H1 (cell line): Measurements from ENCODE around the gene LIPC. TPM values are rescaled to one million over a fixed set of nuclear protein-coding genes. Genes with fewer than 3 reads are reported as not detected.

Experiments used
- CTCF ChIA-PET: fragments of 300-600 bp; sonication (Branson Sonifier 250); formaldehyde crosslinking; loops from one replicate; lab custom pipeline; 2021; ENCODE audit not compliant: partially characterized antibody; lab: Charles Lee
- POLR2A ChIA-PET: fragments of 300-600 bp; sonication (Branson Sonifier 250); formaldehyde crosslinking; loops from one replicate; lab custom pipeline; 2021; ENCODE audit warnings: inconsistent platforms; ENCODE audit not compliant: partially characterized antibody; lab: Charles Lee
- DNase-seq, 2 experiments: peaks; one replicate each; pipeline versions ENCODE4 v3.0.0 to v3.0.0-alpha.2; 2010 to 2022; ENCODE audit warnings: low spot score in 2 of 2, low read depth in 1 of 2, mixed read lengths in 1 of 2
- FAIRE-seq: peaks from 2 replicates; lab custom pipeline; 2011; peaks lifted over from hg19 to GRCh38; lab: Jason Lieb, UNC
- H2AFZ ChIP-seq: 2 replicates; pipeline ENCODE4 v1.8.1; 2012; ENCODE audit warnings: low read length, inconsistent platforms
- H2AK5ac ChIP-seq: 2 replicates; pipeline ENCODE4 v1.6.1; 2013; ENCODE audit warnings: low read depth, low read length
- H2BK120ac ChIP-seq: replicated peaks from 2 replicates; pipeline ENCODE3; 2013; ENCODE audit warnings: low read depth, low read length, inconsistent platforms
- H2BK12ac ChIP-seq: 2 replicates; pipeline ENCODE4 v1.6.1; 2013; ENCODE audit warnings: low read depth, low read length
- H2BK15ac ChIP-seq: 2 replicates; pipeline ENCODE4 v1.6.1; 2013; ENCODE audit warnings: low read length
- H2BK20ac ChIP-seq: 2 replicates; pipeline ENCODE4 v1.6.1; 2013; ENCODE audit warnings: low read length
- H2BK5ac ChIP-seq: 2 replicates; pipeline ENCODE4 v1.6.1; 2013; ENCODE audit warnings: low read depth, low read length
- H3K14ac ChIP-seq: 2 replicates; pipeline ENCODE4 v1.6.1; 2013; ENCODE audit warnings: inconsistent platforms; ENCODE audit not compliant: insufficient read length
- H3K18ac ChIP-seq: 2 replicates; pipeline ENCODE4 v1.6.1; 2013; ENCODE audit warnings: low read length; ENCODE audit errors: extremely low read depth
- H3K23ac ChIP-seq: 2 replicates; pipeline ENCODE4 v1.6.1; 2013; ENCODE audit warnings: inconsistent platforms; ENCODE audit not compliant: insufficient read length
- H3K23me2 ChIP-seq: 2 replicates; pipeline ENCODE4 v1.6.1; 2013; ENCODE audit warnings: low read depth, low read length
- H3K27ac ChIP-seq: 2 replicates; pipeline ENCODE4 v1.6.1; 2011; ENCODE audit warnings: low read depth, low read length, inconsistent platforms
- H3K27me3 ChIP-seq, 4 experiments: replicated peaks in 1 of 4; 1 replicate in 1 of 4; 2 replicates in 3 of 4; pipeline versions ENCODE4 v1.6.1 to v1.8.1; 2011 to 2013; ENCODE audit warnings: low read length in 3 of 4, mild to moderate bottlenecking in 3 of 4, inconsistent platforms in 2 of 4, mixed read lengths in 2 of 4, moderate library complexity in 1 of 4; ENCODE audit not compliant: control insufficient read depth in 3 of 4, insufficient read depth in 3 of 4; ENCODE audit errors: extremely low read depth in 1 of 4
- H3K36me3 ChIP-seq, 4 experiments: 2 replicates each; pipeline versions ENCODE4 v1.6.1 to v1.8.1; 2011 to 2013; ENCODE audit warnings: mild to moderate bottlenecking in 4 of 4, low read length in 3 of 4, moderate library complexity in 2 of 4, control low read depth in 1 of 4, inconsistent platforms in 1 of 4; ENCODE audit not compliant: insufficient read depth in 4 of 4, control insufficient read depth in 2 of 4
- H3K4ac ChIP-seq: replicated peaks from 2 replicates; pipeline ENCODE3; 2013; ENCODE audit warnings: low read length, low read depth, mixed read lengths, inconsistent platforms; ENCODE audit not compliant: insufficient read length
- H3K4me1 ChIP-seq, 4 experiments: replicated peaks in 1 of 4; 1 replicate in 1 of 4; 2 replicates in 3 of 4; pipeline versions ENCODE4 v1.6.1 to v1.8.1; 2011 to 2013; ENCODE audit warnings: low read length in 3 of 4, inconsistent platforms in 2 of 4, mixed read lengths in 1 of 4; ENCODE audit not compliant: insufficient read depth in 4 of 4, control insufficient read depth in 3 of 4
- H3K4me2 ChIP-seq, 2 experiments: 2 replicates each; pipeline versions ENCODE4 v1.6.1 to v1.8.1; 2011 to 2013; ENCODE audit warnings: low read depth in 2 of 2, low read length in 2 of 2, control low read depth in 1 of 2, inconsistent platforms in 1 of 2, mild to moderate bottlenecking in 1 of 2; ENCODE audit not compliant: insufficient read depth in 1 of 2
- H3K4me3 ChIP-seq, 4 experiments: fragments of 200-600, 300-600 bp in 1 of 4; sonication (generic), shearing (Covaris generic), sonication (Bioruptor Twin) in 1 of 4; 2 replicates each; pipeline versions ENCODE4 v1.5.1 to v1.8.1; 2011 to 2016; ENCODE audit warnings: low read length in 4 of 4, low read depth in 3 of 4, control low read depth in 2 of 4, inconsistent platforms in 2 of 4, mild to moderate bottlenecking in 2 of 4, mixed read lengths in 1 of 4, moderate library complexity in 1 of 4; ENCODE audit not compliant: insufficient read depth in 2 of 4; ENCODE audit errors: extremely low read depth in 1 of 4
- H3K56ac ChIP-seq: replicated peaks from 2 replicates; pipeline ENCODE3; 2013; ENCODE audit warnings: low read depth, mild to moderate bottlenecking, mixed read lengths, low read length, inconsistent platforms; ENCODE audit not compliant: insufficient read length
- H3K79me1 ChIP-seq: 2 replicates; pipeline ENCODE4 v1.6.1; 2013; ENCODE audit warnings: low read depth, low read length, control low read depth
- H3K79me2 ChIP-seq, 2 experiments: 2 replicates each; pipeline versions ENCODE4 v1.6.1 to v1.8.1; 2012 to 2013; ENCODE audit warnings: low read length in 2 of 2, mild to moderate bottlenecking in 2 of 2, inconsistent platforms in 1 of 2; ENCODE audit not compliant: insufficient read depth in 2 of 2, control insufficient read depth in 1 of 2
- H3K9ac ChIP-seq, 4 experiments: replicated peaks in 1 of 4; 1 replicate in 1 of 4; 2 replicates in 3 of 4; pipeline versions ENCODE4 v1.6.1 to v1.8.1; 2011 to 2013; ENCODE audit warnings: low read depth in 3 of 4, low read length in 3 of 4, control low read depth in 2 of 4, mild to moderate bottlenecking in 2 of 4, moderate library complexity in 2 of 4, inconsistent platforms in 1 of 4; ENCODE audit errors: extremely low read depth in 1 of 4
- H3K9me3 ChIP-seq, 2 experiments: 2 replicates each; pipeline versions ENCODE4 v1.6.1 to v1.8.1; 2012 to 2013; ENCODE audit warnings: mild to moderate bottlenecking in 2 of 2, moderate library complexity in 2 of 2, control low read depth in 1 of 2, inconsistent platforms in 1 of 2, low read depth in 1 of 2, low read length in 1 of 2, mixed read lengths in 1 of 2; ENCODE audit not compliant: insufficient read depth in 2 of 2
- H4K20me1 ChIP-seq, 2 experiments: replicated peaks in 1 of 2; 2 replicates each; pipeline versions ENCODE3 to v1.8.1; 2011 to 2013; ENCODE audit warnings: inconsistent platforms in 2 of 2, low read length in 2 of 2, mild to moderate bottlenecking in 1 of 2; ENCODE audit not compliant: insufficient read depth in 2 of 2, control insufficient read depth in 1 of 2
- H4K5ac ChIP-seq: 2 replicates; pipeline ENCODE4 v1.6.1; 2013; ENCODE audit warnings: low read length, low read depth, mixed read lengths, inconsistent platforms; ENCODE audit not compliant: insufficient read length
- H4K8ac ChIP-seq: 2 replicates; pipeline ENCODE4 v1.8.0; 2013; ENCODE audit warnings: mild to moderate bottlenecking, moderate library complexity, low read length, inconsistent platforms; ENCODE audit not compliant: insufficient read depth; ENCODE audit errors: extremely low read depth
- H4K91ac ChIP-seq: replicated peaks from 2 replicates; pipeline ENCODE3; 2013; ENCODE audit warnings: low read length, mixed read lengths, inconsistent platforms; ENCODE audit not compliant: insufficient read length
- BACH1 ChIP-seq: IDR thresholded peaks from 2 replicates; pipeline ENCODE4 v1.6.1; 2012; ENCODE audit warnings: low read length, improper control_type of control experiment
- CBX5 ChIP-seq: fragments of 300-800, 300-1000 bp; sonication (generic); IDR thresholded peaks from 2 replicates; pipeline ENCODE4 v1.7.1; 2016; ENCODE audit warnings: antibody characterized with exemption, low read length, low read depth
- CHD2 ChIP-seq: IDR thresholded peaks from 2 replicates; pipeline ENCODE4 v1.6.1; 2012; ENCODE audit warnings: low read length, improper control_type of control experiment
- CTBP2 ChIP-seq: IDR thresholded peaks from 2 replicates; pipeline ENCODE4 v1.7.0; 2011; ENCODE audit warnings: borderline replicate concordance, mild to moderate bottlenecking, moderate library complexity, mixed read lengths, low read length; ENCODE audit not compliant: insufficient read depth, insufficient read length
- JUN ChIP-seq: IDR thresholded peaks from 2 replicates; pipeline ENCODE4 v1.6.1; 2011; ENCODE audit warnings: low read depth, mild to moderate bottlenecking, improper control_type of control experiment, low read length
- KDM1A ChIP-seq: fragments of 200-600, 300-600 bp; sonication (generic); IDR thresholded peaks from 2 replicates; pipeline ENCODE4 v1.7.1; 2016; ENCODE audit warnings: mild to moderate bottlenecking, low read length, borderline replicate concordance
- KDM4A ChIP-seq: IDR thresholded peaks from one replicate; pipeline ENCODE4 v1.7.1; 2012; ENCODE audit warnings: low read depth, mild to moderate bottlenecking, moderate library complexity, low read length, inconsistent platforms; ENCODE audit not compliant: severe bottlenecking
- PHF8 ChIP-seq: fragments of 200-600 bp; sonication (generic); conservative IDR thresholded peaks from 2 replicates; pipeline ENCODE4 v1.7.1; 2012; ENCODE audit warnings: low read depth, mild to moderate bottlenecking, inconsistent platforms, low read length, moderate library complexity
- POLR2A ChIP-seq, 2 experiments: IDR thresholded peaks; 1 replicate in 1 of 2; 2 replicates in 1 of 2; pipeline ENCODE4 v1.6.1; 2011; ENCODE audit warnings: low read depth in 2 of 2, low read length in 2 of 2, mild to moderate bottlenecking in 2 of 2; ENCODE audit errors: control extremely low read depth in 1 of 2
- SAP30 ChIP-seq: fragments of 300-600 bp; sonication (generic); IDR thresholded peaks from 2 replicates; pipeline ENCODE4 v1.7.1; 2012; ENCODE audit warnings: low read length, moderate library complexity, mild to moderate bottlenecking, inconsistent platforms; ENCODE audit not compliant: insufficient read depth, insufficient replicate concordance
- SIX5 ChIP-seq: IDR thresholded peaks from 2 replicates; pipeline ENCODE4 v1.6.1; 2011; ENCODE audit warnings: mild to moderate bottlenecking, low read depth, low read length
- WGBS, 2 experiments: shearing (Covaris generic) in 1 of 2; methylation state at CpG; one replicate each; pipeline versions ENCODE4 v1.1.6 to v1.1.7; 2013 to 2015; ENCODE audit warnings: low lambda C conversion rate in 2 of 2, mixed read lengths in 2 of 2, inconsistent platforms in 1 of 2, low coverage in 1 of 2, missing lambda C conversion rate in 1 of 2; ENCODE audit not compliant: insufficient replicate concordance in 2 of 2, insufficient coverage in 1 of 2, insufficient read length in 1 of 2; ENCODE audit errors: extremely low coverage in 1 of 2, missing lambda C conversion rate in 1 of 2; 5-methylcytosine and 5-hydroxymethylcytosine counted together
- polyA plus RNA-seq, 7 experiments: library from polyadenylated mRNA; depleted of rRNA in 3 of 7; stranded (reverse) in 5 of 7; unstranded in 2 of 7; fragments of >200 nt in 5 of 7; fragments of 200-250 nt in 2 of 7; gene quantifications; 1 replicate in 5 of 7; 2 replicates in 1 of 7; 4 replicates in 1 of 7; pipeline versions ENCODE4 v1.2.1 to v1.2.3, GENCODE V29; 2011 to 2013; ENCODE audit warnings: missing spikeins in 2 of 7, mixed read lengths in 2 of 7
- total RNA-seq: library from RNA; stranded (reverse); fragmentation: NEBNext Ultra II Directional; extraction: Animal tissue kit (Norgen Biotek cat#: 25700); gene quantifications from 2 replicates; pipeline ENCODE4 v1.2.1, GENCODE V29; 2021
- TF ChIP-seq, protein P1 (sequence below), 3 experiments: IDR thresholded peaks; 1 replicate in 2 of 3; 2 replicates in 1 of 3; pipeline versions ENCODE4 v1.5.1 to v1.6.1; 2011; ENCODE audit warnings: low read length in 3 of 3, mild to moderate bottlenecking in 3 of 3, inconsistent platforms in 2 of 3, low read depth in 1 of 3, moderate library complexity in 1 of 3; ENCODE audit not compliant: insufficient read depth in 1 of 3; ENCODE audit errors: control extremely low read depth in 1 of 3

The LIPC gene
- total and polyA plus RNA-seq, 2 of the 8 experiments (the other 6 are each of a cell fraction or from before 2014, with no cell fraction given), result not detected

DNA sequence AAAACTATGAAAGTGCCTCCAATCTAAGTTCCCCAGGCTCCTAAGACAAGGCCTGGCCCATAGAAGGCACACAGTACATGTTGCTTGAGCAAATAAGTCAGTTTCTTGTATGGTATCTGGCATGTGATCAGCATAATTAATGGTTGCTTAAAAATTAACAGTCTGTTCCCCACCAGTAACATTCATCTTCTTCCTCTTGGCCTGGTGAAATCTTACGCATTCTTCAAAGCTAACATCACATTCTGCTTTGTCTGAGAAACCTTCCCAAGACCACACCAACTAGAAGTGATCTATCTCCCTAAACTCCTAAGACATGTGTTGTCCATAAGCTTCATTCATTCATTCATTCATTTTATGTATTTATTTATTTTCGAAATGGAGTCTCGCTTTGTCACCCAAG is 48.1 kb downstream of the LIPC start:
- Histone ChIP-seq H3K27me3 (no peaks in the 10 kb centered on the region), H4K5ac (no peak overlapping the region), H3K14ac (no peak overlapping the region), H3K9me3 (no peaks in the 10 kb centered on the region), H4K8ac (no peak overlapping the region), H2AFZ (no peak overlapping the region), H2BK12ac (no peak overlapping the region), H4K20me1 (no peaks in the 10 kb centered on the region), H2AK5ac (no peak overlapping the region), H2BK120ac (no peak overlapping the region), H3K23ac (no peak overlapping the region), H3K4me2 (no peak overlapping the region), H3K18ac (no peak overlapping the region), H4K91ac (no peak overlapping the region), H3K4me1 (no peaks in the 10 kb centered on the region), H3K4me3 (no peak overlapping the region), H3K4ac (no peak overlapping the region), H3K23me2 (no peaks in the 10 kb centered on the region), H3K79me2 (no peaks in the 10 kb centered on the region), H3K9ac (no peak overlapping the region), H3K27ac (no peak overlapping the region), H2BK20ac (no peak overlapping the region), H3K36me3 (no peaks in the 10 kb centered on the region), H3K56ac (no peak overlapping the region), H2BK5ac (no peak overlapping the region), H2BK15ac (no peak overlapping the region), H3K79me1 (no peaks in the 10 kb centered on the region)
- WGBS, 2 experiments, result 96% methylated on average over 3 of the region's 3 CpGs; no CpG with 5 or more reads in 1 of the 2 experiments
- POLR2A ChIA-PET, result no interaction called here
- CTCF ChIA-PET, result interaction anchor here (0.6 to 1.4 kb wide), 3 partner anchors 10 to 278 kb away, joined by 3 to 5 read pairs (median 4); no protein-coding TSS in a partner anchor
- FAIRE-seq (no peak), DNase-seq (no peak)
- TF ChIP-seq POLR2A (IDR thresholded peaks at IDR 0.05; ENCODE audit: control extremely low read depth in 1 of 2, low read depth in 2 of 2, low read length in 2 of 2), result no peak
- TF ChIP-seq PHF8, result no peak
- TF ChIP-seq BACH1, result no peak
- no peak for TF ChIP-seq SIX5
- TF ChIP-seq JUN, result no peak
- TF ChIP-seq, protein P1, sequence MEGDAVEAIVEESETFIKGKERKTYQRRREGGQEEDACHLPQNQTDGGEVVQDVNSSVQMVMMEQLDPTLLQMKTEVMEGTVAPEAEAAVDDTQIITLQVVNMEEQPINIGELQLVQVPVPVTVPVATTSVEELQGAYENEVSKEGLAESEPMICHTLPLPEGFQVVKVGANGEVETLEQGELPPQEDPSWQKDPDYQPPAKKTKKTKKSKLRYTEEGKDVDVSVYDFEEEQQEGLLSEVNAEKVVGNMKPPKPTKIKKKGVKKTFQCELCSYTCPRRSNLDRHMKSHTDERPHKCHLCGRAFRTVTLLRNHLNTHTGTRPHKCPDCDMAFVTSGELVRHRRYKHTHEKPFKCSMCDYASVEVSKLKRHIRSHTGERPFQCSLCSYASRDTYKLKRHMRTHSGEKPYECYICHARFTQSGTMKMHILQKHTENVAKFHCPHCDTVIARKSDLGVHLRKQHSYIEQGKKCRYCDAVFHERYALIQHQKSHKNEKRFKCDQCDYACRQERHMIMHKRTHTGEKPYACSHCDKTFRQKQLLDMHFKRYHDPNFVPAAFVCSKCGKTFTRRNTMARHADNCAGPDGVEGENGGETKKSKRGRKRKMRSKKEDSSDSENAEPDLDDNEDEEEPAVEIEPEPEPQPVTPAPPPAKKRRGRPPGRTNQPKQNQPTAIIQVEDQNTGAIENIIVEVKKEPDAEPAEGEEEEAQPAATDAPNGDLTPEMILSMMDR (IDR thresholded peaks at IDR 0.05; ENCODE audit: control extremely low read depth in 1 of 3, insufficient read depth in 1 of 3, low read depth in 1 of 3, low read length in 3 of 3), result no peak
- no peak for TF ChIP-seq CBX5
- no peak for TF ChIP-seq CHD2
- TF ChIP-seq SAP30, result no peak
- TF ChIP-seq CTBP2, result no peak
- no peak for TF ChIP-seq KDM1A
- no peak for TF ChIP-seq KDM4A
